ENCODE measurements around the gene SMARCB1. TPM values are rescaled to one million over a fixed set of nuclear protein-coding genes. Genes with fewer than 3 reads are reported as not detected.

Gene SMARCB1
- total RNA-seq = 65.4 TPM

DNA sequence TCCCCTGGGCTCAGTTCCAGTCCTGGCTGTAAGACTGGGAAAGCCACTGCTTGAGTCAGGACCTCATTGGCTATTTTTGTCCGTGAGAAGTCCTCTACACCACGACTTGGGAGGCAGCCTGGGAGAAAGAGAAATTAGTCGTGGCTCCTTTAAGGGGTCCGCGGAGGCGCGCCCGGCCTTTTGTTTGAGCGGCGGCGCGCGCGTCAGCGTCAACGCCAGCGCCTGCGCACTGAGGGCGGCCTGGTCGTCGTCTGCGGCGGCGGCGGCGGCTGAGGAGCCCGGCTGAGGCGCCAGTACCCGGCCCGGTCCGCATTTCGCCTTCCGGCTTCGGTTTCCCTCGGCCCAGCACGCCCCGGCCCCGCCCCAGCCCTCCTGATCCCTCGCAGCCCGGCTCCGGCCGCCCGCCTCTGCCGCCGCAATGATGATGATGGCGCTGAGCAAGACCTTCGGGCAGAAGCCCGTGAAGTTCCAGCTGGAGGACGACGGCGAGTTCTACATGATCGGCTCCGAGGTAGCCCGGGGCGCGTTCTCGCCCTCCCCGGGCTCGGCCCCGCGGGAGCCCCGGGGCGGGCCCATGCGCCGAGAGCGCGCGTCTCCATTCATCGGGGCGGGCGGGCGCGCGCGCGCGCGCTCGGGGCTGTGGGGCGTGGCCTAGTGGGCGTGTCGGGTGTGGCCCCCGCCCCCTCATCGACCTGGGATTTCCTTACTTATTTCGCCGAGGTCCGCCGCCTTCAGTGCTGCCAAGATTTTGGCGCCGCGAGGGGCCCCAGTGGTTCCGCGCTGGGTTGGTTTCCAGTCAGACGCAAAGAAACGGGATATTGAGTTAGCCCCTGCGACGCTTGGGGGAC, at the start of gene SMARCB1:
Gene SMARCB1 (plus strand): TSS at position 215 of the 848 bp plus-strand sequence. CDS start 204 bp downstream, at position 419.
- DNase-seq (ENCODE audit: low read depth in 2 of 3, low spot score in 2 of 3) = peak; percentile 84 to 90 (median 87)

DNA sequence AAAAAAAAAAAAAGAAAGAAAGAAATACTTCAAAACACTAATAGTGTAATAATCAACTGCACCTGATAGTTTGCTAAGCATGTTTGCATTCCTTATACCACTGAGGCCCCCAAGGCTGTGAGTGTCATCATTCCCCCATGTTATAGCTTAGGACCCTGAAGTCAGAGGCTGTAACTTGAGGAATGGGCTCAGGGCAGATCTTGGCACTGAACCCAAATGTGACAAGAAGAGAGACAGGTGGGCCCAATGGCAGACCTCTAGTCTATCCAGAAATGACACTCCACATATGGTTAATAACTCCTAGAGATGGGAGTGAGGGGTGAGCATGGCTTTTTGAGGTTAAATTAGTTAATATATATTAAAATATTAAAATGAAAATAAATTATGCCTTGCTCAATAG, 49.1 kb upstream of the SMARCB1 start:
- DNase-seq (ENCODE audit: low read depth in 2 of 3, low spot score in 2 of 3) = no peak

DNA sequence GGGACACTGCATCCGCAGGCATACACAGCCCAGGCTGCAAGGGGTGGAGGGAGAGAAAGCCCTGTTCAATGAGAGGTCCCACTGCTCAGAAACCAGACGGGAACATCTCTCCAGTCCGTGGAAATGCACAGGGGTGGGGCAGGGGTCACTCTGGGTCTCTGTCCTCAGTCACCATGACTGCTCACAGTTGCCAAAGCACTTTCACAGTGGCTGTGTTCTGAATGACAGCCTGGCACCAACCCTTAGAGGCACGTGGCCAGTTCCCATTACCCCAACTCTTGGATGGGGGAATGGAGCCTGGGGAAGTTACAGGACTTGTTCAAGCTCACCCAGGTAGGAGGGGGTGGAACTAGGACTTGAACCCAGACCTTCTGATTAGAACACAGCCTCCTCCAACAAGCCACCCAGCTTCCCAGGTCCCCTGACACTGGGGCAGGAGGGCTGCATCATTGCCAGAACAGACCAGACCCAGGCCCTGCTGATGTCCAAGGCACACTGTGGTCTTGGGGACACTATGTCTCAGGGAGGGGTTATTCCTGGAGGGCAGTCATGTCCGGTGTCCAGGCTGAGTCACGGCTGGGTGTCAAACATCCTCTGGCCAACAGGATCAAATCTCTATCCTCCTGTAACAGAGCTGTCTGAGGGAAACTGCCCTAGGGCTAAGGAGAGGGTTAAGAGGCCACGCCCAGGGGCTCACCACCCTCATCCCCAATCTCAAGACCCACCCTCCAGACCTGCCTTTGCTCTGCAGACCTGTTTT, 44.1 kb upstream of the SMARCB1 start:
- no peak for DNase-seq (ENCODE audit: low read depth in 2 of 3, low spot score in 2 of 3)

DNA sequence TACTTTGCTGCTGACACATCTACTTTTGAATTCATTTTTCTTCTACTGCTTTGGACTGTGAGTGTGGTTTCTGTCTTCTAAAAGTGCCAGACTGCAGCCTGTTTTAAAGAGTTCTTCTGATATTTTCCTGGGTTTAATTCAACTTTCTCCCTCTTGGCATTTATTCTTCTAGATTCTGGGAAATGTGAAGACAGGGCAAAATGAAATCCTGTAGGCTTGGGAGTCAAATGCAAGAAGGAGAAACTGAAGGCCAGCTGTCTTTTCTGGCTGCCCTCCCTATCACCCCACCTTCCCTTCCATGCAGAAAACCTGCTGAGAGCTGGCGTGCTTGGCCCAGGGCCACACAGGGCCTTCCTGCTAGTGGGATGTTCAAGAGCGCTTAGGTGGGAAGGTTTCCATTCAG, 43.5 kb upstream of the SMARCB1 start:
- DNase-seq (ENCODE audit: low read depth in 2 of 3, low spot score in 2 of 3) = no peak

DNA sequence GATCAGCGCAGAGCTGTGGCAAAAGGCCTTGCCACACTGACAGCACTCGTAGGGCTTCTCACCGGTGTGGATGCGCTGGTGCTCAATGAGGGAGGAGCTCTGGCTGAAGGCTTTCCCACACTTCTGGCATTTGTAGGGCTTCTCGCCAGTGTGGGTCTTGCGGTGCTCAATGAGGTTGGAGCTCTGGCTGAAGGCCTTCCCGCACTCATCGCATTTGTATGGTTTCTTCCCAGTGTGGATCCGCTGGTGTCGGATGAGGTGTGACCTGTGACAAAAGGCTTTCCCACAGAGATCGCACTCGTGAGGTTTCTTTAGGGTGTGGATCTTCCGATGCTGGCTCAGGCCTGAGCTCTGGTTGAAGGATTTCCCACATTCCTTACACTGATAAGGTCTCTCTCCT, 42.8 kb upstream of the SMARCB1 start:
- DNase-seq (ENCODE audit: low read depth in 2 of 3, low spot score in 2 of 3) = no peak

DNA sequence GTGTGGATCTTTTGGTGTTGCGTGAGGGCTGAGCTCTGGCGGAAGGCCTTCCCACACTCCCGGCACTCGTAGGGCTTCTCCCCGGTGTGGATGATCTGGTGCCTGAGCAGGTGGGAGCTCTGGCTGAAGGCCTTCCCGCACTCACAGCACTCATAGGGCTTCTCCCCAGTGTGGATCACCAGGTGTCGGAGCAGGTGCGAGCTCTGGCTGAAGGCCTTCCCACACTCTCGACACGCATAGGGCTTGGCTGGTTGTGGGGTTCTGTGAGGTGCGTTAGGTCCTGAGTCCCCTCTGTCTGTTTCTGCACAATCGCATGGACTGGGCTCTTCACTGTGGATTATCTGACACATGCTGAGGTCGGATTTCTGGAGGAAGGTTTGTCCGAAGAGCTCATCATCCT, 42.3 kb upstream of the SMARCB1 start:
- DNase-seq (ENCODE audit: low read depth in 2 of 3, low spot score in 2 of 3) = no peak

DNA sequence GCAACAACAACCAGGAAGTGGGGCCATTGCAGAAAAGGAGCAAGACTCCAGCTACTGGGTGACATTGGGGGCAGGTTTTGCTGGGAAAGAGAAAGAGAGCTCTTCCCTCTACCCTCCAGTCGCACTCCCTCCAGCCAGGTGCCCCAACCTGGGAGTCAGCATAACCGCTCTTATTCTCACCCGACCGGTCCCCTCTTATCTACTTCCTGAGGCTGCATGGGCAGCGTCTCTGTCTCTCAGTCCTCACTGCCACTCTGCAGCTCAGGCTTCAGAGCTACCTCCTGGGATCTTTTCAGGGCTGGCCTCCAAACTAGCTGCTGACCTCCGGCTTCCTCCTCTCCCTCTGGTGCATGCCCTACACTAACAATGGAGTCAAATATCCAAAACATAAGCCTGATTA, 41.0 kb upstream of the SMARCB1 start:
- no peak for DNase-seq (ENCODE audit: low read depth in 2 of 3, low spot score in 2 of 3)

DNA sequence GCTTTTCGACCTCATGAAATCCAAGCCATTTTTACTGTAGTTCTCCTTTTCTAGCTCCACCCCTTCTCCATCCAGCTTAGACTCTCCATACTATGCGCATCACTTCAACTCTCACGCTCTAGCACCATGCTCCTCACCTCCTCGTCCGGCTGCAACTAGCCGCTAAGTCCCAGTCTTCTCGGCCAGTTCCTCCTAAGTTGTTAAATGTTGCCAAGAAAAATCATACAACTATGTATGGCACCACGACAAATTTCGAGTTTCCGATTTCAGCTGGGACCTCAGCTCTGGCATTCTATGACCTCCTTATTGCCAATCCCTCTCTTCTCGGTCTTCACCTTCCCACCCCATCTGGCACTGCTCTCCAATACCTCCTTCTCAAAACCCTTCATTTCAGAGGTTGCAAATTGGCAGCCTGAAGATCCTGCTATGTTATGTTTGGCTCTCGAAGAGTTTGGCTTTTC, 36.9 kb upstream of the SMARCB1 start:
- no peak for DNase-seq (ENCODE audit: low read depth in 2 of 3, low spot score in 2 of 3)

DNA sequence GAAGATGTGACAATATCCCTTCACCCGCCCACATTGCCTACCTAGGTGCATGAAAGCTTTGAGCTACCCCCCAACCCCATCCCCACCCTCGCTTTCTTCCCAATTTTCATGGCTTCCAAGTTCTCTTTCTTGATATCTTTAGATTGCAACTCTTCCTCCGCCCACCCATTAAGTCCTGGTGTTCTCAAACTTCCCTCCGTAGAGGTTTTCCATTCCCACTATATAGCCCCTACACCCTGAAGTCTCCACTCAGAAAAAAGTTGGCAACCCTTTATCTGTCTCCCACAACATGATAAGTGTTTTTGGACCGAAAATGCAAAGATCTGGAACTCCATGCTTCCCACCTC, 36.4 kb upstream of the SMARCB1 start:
- DNase-seq (ENCODE audit: low read depth in 2 of 3, low spot score in 2 of 3) = no peak

DNA sequence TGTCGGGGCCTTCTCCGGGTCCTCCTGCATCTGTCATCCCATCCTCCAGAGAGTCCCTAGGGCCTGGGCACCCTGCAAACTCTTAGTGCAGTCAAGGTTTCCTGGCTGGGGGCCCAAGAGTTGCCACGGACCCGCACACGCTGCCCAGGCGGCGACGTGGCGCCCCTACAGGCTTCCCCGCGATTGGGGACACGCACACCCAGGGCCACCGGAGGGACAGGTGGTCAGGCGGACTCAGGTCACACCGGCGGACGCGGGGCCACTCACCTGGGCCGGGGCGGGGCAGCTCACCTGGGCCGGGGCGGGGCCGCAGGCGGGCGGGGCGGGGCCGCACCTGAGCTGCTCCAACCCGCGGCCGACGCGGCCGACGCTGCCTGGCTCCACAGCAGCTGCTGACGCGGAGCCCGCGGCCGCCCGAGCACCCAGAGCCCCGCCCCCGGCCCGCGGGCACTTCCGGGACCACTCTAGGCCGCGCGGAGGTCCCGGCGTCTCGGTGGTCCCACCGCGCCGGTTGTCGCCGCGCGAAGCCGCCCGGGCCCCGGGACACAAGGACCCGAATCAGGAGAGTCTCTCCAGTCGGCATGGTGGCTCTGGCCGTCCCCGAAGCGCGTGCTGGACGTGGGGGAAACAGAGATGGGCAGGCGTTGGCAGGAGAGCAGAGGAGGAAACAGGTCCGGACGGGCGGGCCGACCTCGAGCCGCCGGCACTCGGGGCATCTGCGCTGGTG, 35.9 kb upstream of the SMARCB1 start, which contains the start of gene ZNF70:
Gene ZNF70 (minus strand): TSS at position 399 of the 727 bp plus-strand sequence. CDS start 5,972 bp downstream, outside the sequence.
- peak; percentile 75 to 88 (median 88) for DNase-seq (ENCODE audit: low read depth in 2 of 3, low spot score in 2 of 3)

DNA sequence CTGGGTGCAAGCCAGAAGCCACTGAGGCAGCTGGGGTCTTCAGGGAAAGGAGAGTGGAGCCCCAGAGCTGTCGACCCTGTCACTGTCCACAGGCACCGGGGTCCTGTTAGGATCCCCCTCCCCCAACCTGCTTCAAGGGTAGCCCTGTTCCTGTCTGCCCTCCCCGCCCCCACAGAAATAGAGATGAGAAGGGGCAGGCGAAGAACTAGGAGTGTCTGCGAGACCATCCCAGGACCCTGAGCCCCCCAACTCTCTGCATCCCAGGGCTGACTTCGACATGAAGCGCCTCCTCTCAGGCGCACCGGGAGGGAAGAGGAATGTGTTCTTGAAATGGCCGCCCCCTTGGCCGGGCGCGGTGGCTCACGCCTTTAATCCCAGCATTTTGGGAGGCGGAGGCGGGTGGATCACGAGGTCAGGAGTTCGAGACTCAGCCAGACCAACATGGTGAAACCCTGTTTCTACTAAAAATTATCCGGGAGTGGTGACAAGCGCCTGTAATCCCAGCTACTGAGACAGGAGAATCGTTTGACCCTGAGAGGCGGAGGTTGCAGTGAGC, 35.2 kb upstream of the SMARCB1 start:
- DNase-seq (ENCODE audit: low read depth in 2 of 3, low spot score in 2 of 3) = no peak

DNA sequence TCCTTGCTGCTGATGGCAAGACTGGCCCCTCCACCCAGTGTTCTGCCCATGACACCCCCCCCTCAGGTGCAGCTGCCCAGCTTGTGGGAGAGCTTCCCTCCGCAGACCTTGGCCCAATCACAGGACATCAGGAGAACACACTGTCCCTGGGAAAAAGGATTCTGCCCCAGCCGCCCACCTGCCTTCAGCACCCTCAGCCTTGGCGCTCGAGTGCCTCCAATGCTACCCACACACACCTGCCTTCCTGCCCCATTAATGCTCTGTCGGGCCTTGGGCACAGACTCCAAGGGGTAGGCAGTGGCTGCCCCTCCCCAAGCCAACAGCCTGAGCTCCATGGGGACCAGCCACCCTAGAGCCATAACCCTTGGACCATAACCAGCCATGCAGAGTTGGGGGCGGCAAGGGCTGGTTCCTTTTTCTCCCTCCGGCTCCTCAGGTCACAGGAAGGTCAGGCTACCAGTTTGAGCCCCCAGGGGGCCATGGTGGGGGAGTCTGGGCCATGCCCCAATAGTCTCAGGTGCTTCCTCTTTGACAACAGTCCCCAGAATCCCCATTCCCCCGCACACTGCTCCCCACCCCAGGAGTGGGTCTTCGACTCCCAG, 34.6 kb upstream of the SMARCB1 start:
- DNase-seq (ENCODE audit: low read depth in 2 of 3, low spot score in 2 of 3) = peak in 2 of 3 donors; percentile 49 to 67

DNA sequence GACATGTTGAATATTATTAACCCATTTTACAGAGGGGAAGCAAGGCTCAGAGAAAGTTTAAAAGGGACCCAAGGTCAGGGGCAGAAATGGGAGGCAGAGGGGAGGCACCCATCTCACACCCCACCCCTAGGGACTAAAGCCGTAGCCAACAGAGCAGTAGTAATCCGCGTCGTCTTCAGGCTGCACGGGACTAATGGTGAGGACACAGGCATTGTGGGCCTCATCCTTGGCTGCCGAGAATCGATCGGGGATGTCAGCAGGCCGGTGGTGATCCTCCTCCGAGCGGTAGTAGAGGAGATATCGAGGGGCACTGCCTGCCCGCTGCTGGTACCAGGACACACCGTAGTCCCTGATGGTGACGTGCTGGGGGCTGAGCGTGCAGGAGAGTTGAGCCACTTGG, 34.0 kb upstream of the SMARCB1 start:
- no peak for DNase-seq (ENCODE audit: low read depth in 2 of 3, low spot score in 2 of 3)

DNA sequence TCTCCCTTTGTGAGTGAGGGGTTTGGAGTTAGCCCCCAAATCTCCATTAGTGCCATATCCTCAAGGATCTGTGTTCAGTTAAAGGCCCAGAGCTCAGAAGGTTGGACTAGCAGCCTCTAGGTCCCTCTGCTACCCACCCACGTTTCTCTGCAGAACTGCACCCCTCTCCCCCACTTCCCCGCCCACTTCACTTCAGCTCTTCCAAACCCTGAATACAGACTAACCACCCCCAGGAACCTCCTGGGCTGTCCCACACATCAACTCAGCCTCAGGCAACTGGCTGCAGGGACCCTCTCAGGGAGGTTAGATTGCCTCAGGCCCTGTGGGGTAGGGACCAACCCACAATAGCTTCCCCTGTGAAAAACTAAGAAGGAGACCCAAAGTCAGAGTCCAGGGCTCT, 33.4 kb upstream of the SMARCB1 start:
- no peak for DNase-seq (ENCODE audit: low read depth in 2 of 3, low spot score in 2 of 3)

DNA sequence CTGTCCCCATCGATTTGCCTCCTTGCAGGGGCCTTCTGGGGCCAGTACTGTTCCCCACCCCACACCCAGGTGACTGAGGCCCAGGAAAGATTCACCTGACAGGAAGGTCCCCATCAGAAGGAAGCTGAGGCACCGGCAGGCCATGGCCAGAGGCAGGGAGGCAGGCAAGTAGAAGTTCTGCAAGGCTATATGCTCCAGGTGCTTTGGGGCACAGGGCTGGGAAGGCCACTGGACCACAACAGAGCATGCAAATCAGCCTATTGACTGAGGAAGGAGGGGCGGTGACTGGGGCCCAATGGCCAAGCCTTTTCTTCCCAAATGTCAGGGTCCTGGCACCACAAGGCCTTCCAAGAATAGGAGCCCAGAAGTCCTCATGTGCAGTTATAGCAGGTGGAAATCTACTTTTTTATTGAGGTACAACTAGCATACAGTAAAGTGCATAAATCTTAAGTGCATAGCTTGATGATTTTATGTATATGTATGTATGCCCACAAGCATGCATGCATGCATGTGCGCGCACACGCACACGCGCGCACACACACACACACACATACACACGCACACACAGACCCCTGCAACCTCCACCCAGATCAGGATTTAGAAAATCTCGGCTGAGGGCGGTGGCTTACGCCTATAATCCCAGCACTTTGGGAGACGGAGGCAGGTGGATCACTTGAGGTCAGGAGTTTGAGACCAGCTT, 32.4 kb upstream of the SMARCB1 start, which contains the start of gene VPREB3:
Gene VPREB3 (minus strand): TSS at position 206 of the 700 bp plus-strand sequence. CDS start 62 bp downstream, at position 144.
- DNase-seq (ENCODE audit: low read depth in 2 of 3, low spot score in 2 of 3) = no peak

DNA sequence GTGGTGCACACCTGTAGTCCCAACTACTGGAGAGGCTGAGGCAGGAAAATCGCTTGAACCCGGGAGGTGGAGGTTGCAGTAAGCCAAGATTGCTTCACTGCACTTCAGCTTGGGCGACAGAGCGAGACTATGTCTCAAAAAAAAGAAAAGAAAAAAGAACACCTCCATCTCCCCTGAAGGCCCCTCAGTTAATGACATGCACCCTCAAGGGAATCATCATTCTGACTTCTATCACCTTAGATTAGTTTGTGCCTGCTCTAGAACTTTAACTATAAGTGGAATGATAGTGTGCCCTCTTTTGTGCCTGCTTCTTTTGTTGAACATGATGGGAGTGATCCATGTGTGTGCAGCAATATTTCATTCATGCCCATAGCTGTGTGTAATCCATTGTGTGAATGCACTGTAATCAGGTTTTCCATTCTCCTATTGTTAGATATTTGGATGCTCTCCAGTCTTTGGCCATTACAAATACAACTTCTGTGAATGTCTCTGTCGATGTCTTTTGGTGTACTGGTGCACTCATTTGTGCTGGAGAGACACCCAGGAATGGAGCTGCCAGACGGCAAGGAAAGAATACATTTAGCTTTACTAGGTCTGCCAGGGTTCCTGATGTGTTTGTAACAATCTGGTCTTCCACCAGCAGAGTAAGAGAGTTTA, 31.7 kb upstream of the SMARCB1 start:
- no peak for DNase-seq (ENCODE audit: low read depth in 2 of 3, low spot score in 2 of 3)

DNA sequence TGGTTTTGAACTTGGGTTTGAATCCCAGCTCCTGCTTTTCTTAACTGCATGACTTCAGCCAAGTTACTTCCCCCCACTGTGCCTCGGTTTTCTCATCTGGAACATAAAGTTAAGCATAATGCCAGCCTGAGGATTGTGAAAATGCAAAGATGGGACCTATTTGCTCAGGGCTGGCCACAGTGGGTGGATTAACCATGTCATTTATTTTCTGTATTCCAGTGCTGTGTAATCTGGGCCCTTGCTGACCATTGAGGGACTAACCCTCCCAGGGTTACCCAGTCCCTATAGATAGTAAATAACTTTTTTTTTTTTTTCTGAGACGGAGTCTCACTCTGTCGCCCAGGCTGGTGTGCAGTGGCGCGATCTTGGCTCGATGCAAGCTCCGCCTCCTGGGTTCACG, 31.1 kb upstream of the SMARCB1 start:
- no peak for DNase-seq (ENCODE audit: low read depth in 2 of 3, low spot score in 2 of 3)

DNA sequence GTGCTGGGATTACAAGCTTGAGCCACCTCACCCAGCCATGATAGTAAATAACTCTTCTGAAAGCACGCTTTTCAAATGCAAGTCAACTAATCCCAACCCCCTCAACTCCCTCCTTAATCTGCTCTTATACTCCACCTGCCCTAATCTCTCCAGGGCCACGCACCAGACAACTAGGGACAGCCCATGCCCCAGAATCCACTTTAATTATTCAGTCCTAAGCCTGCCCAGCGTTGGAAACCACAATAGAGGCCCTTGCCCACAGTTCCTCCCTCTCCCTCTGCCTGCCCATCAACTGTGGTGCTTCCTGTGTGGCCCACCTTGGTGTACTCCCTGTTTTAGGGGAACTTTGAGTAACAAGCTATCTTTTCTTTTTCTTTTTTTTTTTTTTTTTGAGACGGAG, 29.9 kb upstream of the SMARCB1 start:
- no peak for DNase-seq (ENCODE audit: low read depth in 2 of 3, low spot score in 2 of 3)

DNA sequence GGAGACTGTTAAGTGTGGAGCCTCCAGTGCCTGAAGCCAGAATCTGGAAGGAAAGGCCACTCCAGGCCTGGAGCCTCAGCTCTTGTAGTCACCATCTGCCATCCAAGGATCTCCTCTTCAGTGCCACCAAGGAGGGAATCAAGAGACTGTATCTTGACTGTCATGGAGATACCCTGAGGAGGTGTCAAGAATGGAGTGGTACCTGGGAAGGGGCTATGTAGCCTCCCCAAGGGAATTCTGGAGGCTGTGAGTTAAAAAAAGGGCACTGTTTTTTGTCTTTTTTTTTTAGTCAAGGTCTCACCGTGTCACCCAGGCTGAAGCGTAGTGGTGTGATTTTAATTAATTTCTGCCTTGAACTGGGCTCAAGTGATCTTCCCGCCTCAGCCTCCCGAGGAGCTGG, 27.2 kb upstream of the SMARCB1 start:
- DNase-seq (ENCODE audit: low read depth in 2 of 3, low spot score in 2 of 3) = no peak

All from hematopoietic multipotent progenitor cell (in vitro differentiated cells).